ENCODE data around the gene CTDNEP1. TPM values are rescaled to one million over a fixed set of nuclear protein-coding genes. Genes with fewer than 3 reads are reported as not detected.

Gene CTDNEP1
- total RNA-seq, 1 donor from 2014 or later: 103 TPM

DNA sequence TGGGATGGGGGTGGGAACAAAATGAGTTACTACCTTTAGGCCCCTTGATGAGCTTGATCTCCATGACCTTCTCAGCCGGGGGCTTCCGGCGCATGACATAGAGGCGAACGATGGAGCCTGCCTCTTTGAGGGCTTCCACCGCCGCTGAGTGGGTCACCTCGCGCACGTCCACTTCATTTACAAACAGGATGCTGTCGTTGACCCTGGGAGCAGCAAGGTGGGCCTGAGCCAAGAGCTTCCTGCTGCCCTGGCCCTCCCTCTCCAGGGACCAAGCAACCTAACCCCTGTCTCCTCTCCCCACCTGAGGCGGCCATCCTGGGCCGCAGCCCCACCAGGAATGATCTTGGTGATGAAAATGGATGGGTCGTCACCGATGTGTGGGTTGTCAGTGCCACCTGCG, 48.1 kb downstream of the CTDNEP1 start:
- peaks cover 19% of the 10 kb centered on the region for H3K36me3 ChIP-seq (ENCODE audit: insufficient read depth, low read length)
- Mint-ChIP-seq H3K27me3 (ENCODE audit: low read depth, unreplicated experiment) (no peaks in the 10 kb centered on the region), H3K4me3 (ENCODE audit: unreplicated experiment) (no peak overlapping the region), H3K27ac (ENCODE audit: unreplicated experiment) (no peak overlapping the region), H3K4me1 (ENCODE audit: low read depth, unreplicated experiment) (peaks cover 21% of the 10 kb centered on the region), H3K36me3 (ENCODE audit: low read depth, unreplicated experiment) (peaks cover 15% of the 10 kb centered on the region), H3K9me3 (ENCODE audit: unreplicated experiment) (no peaks in the 10 kb centered on the region)
- no peak for TF ChIP-seq EZH2 (IDR thresholded peaks at IDR 0.05; ENCODE audit: insufficient read depth, low read length)
- TF ChIP-seq, protein P1, sequence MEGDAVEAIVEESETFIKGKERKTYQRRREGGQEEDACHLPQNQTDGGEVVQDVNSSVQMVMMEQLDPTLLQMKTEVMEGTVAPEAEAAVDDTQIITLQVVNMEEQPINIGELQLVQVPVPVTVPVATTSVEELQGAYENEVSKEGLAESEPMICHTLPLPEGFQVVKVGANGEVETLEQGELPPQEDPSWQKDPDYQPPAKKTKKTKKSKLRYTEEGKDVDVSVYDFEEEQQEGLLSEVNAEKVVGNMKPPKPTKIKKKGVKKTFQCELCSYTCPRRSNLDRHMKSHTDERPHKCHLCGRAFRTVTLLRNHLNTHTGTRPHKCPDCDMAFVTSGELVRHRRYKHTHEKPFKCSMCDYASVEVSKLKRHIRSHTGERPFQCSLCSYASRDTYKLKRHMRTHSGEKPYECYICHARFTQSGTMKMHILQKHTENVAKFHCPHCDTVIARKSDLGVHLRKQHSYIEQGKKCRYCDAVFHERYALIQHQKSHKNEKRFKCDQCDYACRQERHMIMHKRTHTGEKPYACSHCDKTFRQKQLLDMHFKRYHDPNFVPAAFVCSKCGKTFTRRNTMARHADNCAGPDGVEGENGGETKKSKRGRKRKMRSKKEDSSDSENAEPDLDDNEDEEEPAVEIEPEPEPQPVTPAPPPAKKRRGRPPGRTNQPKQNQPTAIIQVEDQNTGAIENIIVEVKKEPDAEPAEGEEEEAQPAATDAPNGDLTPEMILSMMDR (IDR thresholded peaks at IDR 0.05; ENCODE audit: insufficient read depth, low read depth, low read length): no peak
- no peak overlapping the region for H3K9ac ChIP-seq (ENCODE audit: low read length)
- FAIRE-seq: no peak
- H3K27me3 ChIP-seq (ENCODE audit: insufficient read depth, low read length): no peaks in the 10 kb centered on the region
- no peak overlapping the region for H3K4me2 ChIP-seq (ENCODE audit: low read length)
- peaks cover 16% of the 10 kb centered on the region for H3K79me2 ChIP-seq (ENCODE audit: insufficient read depth, low read length)
- peaks cover 21% of the 10 kb centered on the region for H3K4me1 ChIP-seq (ENCODE audit: insufficient read depth, low read length)
- no peak overlapping the region for H3K27ac ChIP-seq (ENCODE audit: low read depth, low read length)
- no peak for DNase-seq (ENCODE audit: low read depth)
- no peak overlapping the region for H3K4me3 ChIP-seq (ENCODE audit: insufficient read depth, low read depth, low read length)
- H2AFZ ChIP-seq (ENCODE audit: low read depth, low read length): no peak overlapping the region
- peaks cover 37% of the 10 kb centered on the region for H4K20me1 ChIP-seq (ENCODE audit: insufficient read depth, low read length)
- H3K9me3 ChIP-seq (ENCODE audit: insufficient read depth, low read depth, low read length): no peaks in the 10 kb centered on the region

DNA sequence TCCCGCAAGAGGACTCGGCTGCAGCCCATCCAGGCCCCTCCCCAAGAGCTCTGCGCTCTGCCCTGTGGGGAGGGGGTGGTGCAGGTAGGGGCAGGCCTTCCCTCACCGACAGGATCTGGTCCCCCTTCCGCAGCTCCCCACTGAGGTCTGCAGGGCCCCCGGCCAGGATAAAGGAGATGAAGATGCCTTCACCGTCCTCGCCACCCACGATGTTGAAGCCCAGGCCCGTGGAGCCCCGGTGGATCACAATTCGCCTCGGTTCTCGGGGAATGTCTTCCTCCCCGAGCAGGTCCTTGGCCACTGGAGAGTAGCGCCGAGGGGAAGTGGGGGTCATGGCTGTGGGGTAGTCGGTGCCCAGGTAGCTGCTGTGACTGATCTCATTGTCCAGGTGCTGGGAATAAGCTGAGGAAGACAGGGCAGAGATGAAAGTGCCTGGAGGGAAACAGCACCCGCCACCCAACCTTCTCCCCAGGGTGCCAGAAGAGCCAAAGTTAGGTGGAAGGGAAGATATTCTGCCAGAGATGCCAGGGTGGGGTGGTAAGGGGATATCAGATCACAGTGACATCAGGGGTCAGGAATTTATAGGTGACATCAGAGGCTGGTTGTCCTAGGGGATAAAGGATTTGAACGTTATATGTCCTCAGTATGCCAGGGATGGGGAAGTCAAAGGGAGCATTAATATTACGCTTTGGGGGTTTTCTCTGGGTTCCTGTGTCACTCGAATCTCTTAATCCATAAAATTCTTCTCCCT, 54.7 kb downstream of the CTDNEP1 start:
- Histone ChIP-seq H3K4me1 (ENCODE audit: insufficient read depth, low read length) (no peaks in the 10 kb centered on the region), H3K36me3 (ENCODE audit: insufficient read depth, low read length) (peaks cover 23% of the 10 kb centered on the region), H3K9ac (ENCODE audit: low read length) (no peak overlapping the region), H3K4me3 (ENCODE audit: insufficient read depth, low read depth, low read length) (no peak overlapping the region), H3K79me2 (ENCODE audit: insufficient read depth, low read length) (no peaks in the 10 kb centered on the region), H3K27me3 (ENCODE audit: insufficient read depth, low read length) (no peaks in the 10 kb centered on the region), H3K4me2 (ENCODE audit: low read length) (no peak overlapping the region), H2AFZ (ENCODE audit: low read depth, low read length) (no peak overlapping the region), H3K9me3 (ENCODE audit: insufficient read depth, low read depth, low read length) (no peaks in the 10 kb centered on the region), H4K20me1 (ENCODE audit: insufficient read depth, low read length) (peaks cover 3% of the 10 kb centered on the region), H3K27ac (ENCODE audit: low read depth, low read length) (no peak overlapping the region)
- DNase-seq (ENCODE audit: low read depth) (no peak), FAIRE-seq (no peak)
- TF ChIP-seq, protein P1 (IDR thresholded peaks at IDR 0.05; ENCODE audit: insufficient read depth, low read depth, low read length): no peak
- no peak for TF ChIP-seq EZH2 (IDR thresholded peaks at IDR 0.05; ENCODE audit: insufficient read depth, low read length)
- Mint-ChIP-seq H3K4me3 (ENCODE audit: unreplicated experiment) (no peak overlapping the region), H3K4me1 (ENCODE audit: low read depth, unreplicated experiment) (no peaks in the 10 kb centered on the region), H3K9me3 (ENCODE audit: unreplicated experiment) (no peaks in the 10 kb centered on the region), H3K27me3 (ENCODE audit: low read depth, unreplicated experiment) (no peaks in the 10 kb centered on the region), H3K36me3 (ENCODE audit: low read depth, unreplicated experiment) (peaks cover 30% of the 10 kb centered on the region), H3K27ac (ENCODE audit: unreplicated experiment) (no peak overlapping the region)

DNA sequence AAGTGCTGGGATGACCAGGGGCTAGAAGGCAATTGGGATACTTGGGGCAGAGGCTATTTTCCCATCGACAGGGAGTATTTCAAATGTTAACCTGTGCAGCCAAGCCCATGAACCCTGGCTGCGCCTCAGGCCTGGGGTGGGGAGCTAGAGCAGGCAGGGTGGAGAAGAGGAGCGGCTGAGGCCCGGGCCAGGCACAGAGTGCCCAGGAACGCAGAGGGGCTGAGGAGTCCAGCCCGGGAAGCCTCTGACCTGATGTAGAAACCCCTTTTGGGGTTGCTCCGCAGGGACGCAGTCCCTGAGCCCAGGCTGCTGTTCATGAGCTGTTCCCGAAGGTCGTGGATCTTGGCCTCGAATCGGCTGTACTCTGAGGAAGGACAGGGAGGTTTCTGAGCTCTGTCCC, 55.6 kb downstream of the CTDNEP1 start:
- no peaks in the 10 kb centered on the region for H3K27me3 ChIP-seq (ENCODE audit: insufficient read depth, low read length)
- DNase-seq (ENCODE audit: low read depth): no peak
- no peak overlapping the region for H3K4me3 ChIP-seq (ENCODE audit: insufficient read depth, low read depth, low read length)
- no peak for FAIRE-seq
- H3K36me3 ChIP-seq (ENCODE audit: insufficient read depth, low read length): peaks cover 22% of the 10 kb centered on the region
- H2AFZ ChIP-seq (ENCODE audit: low read depth, low read length): no peak overlapping the region
- H3K27ac Mint-ChIP-seq (ENCODE audit: unreplicated experiment): no peak overlapping the region
- no peaks in the 10 kb centered on the region for H3K9me3 Mint-ChIP-seq (ENCODE audit: unreplicated experiment)
- no peaks in the 10 kb centered on the region for H3K4me1 ChIP-seq (ENCODE audit: insufficient read depth, low read length)
- no peak overlapping the region for H3K4me2 ChIP-seq (ENCODE audit: low read length)
- H3K27ac ChIP-seq (ENCODE audit: low read depth, low read length): no peak overlapping the region
- no peaks in the 10 kb centered on the region for H3K9me3 ChIP-seq (ENCODE audit: insufficient read depth, low read depth, low read length)
- no peaks in the 10 kb centered on the region for H3K4me1 Mint-ChIP-seq (ENCODE audit: low read depth, unreplicated experiment)
- no peaks in the 10 kb centered on the region for H3K27me3 Mint-ChIP-seq (ENCODE audit: low read depth, unreplicated experiment)
- TF ChIP-seq, protein P1 (IDR thresholded peaks at IDR 0.05; ENCODE audit: insufficient read depth, low read depth, low read length): no peak
- TF ChIP-seq EZH2 (IDR thresholded peaks at IDR 0.05; ENCODE audit: insufficient read depth, low read length): no peak
- no peak overlapping the region for H3K4me3 Mint-ChIP-seq (ENCODE audit: unreplicated experiment)
- no peaks in the 10 kb centered on the region for H3K79me2 ChIP-seq (ENCODE audit: insufficient read depth, low read length)
- peaks cover 27% of the 10 kb centered on the region for H3K36me3 Mint-ChIP-seq (ENCODE audit: low read depth, unreplicated experiment)
- no peak overlapping the region for H3K9ac ChIP-seq (ENCODE audit: low read length)
- peaks cover 8% of the 10 kb centered on the region for H4K20me1 ChIP-seq (ENCODE audit: insufficient read depth, low read length)

Data from astrocyte (in vitro differentiated cells and primary cell).